ENCODE measurements around the gene RAI14.

The RAI14 gene

DNA sequence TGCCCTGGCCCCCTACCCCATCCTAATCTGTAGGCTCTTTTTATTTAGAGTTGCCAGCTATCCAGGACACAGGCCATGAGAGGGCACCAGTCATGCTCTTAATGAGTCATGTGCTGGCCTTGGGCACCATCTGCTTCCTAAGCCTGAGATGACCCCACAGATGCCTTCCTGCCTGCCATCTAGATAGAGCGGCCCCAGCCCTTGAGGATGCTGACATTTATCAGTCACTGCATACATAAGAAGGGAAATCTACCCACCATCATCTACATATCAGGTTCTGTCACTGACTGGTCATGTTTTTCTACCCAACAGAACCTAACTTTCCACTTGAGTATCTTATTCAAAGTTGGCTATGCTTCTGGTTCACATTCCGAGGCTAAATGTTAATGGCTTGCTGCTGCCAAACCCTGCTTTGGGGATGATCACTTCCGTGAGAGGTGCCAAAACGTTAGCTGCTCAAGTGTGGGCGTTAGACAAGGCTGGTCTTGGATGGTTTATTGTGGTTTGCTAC is 132.9 kb downstream of the RAI14 start:
- Histone ChIP-seq H3K4me3 (no peak overlapping the region), H3K27ac (peak overlapping the region in 1 of 2 donors; percentile 48)
- DNase-seq (ENCODE audit: low spot score): no peak
- TF ChIP-seq, protein P1, sequence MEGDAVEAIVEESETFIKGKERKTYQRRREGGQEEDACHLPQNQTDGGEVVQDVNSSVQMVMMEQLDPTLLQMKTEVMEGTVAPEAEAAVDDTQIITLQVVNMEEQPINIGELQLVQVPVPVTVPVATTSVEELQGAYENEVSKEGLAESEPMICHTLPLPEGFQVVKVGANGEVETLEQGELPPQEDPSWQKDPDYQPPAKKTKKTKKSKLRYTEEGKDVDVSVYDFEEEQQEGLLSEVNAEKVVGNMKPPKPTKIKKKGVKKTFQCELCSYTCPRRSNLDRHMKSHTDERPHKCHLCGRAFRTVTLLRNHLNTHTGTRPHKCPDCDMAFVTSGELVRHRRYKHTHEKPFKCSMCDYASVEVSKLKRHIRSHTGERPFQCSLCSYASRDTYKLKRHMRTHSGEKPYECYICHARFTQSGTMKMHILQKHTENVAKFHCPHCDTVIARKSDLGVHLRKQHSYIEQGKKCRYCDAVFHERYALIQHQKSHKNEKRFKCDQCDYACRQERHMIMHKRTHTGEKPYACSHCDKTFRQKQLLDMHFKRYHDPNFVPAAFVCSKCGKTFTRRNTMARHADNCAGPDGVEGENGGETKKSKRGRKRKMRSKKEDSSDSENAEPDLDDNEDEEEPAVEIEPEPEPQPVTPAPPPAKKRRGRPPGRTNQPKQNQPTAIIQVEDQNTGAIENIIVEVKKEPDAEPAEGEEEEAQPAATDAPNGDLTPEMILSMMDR (IDR thresholded peaks at IDR 0.05): no peak

DNA sequence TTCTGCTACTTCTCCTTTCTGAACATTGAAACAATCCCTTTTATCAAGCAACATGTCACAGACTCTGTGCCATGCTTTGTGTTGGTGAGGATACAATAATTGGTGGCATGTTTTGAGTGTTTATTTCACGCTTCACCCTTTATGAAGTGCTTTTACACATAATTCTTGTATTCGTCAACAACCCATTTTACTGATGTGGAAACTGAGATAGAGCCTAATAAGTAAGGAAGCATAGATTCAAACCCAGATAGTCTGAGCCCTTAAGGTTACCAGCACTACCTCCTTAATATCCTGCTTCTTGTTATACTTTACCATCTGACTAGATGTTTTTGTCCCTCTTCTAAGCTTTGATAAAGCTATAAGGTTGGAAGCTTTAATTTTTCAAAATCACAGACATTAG is 133.5 kb downstream of the RAI14 start:
- TF ChIP-seq, protein P1 (IDR thresholded peaks at IDR 0.05): no peak
- H3K4me3 ChIP-seq: no peak overlapping the region
- no peak for DNase-seq (ENCODE audit: low spot score)
- H3K27ac ChIP-seq: peak overlapping the region in 1 of 2 donors; percentile 48

DNA sequence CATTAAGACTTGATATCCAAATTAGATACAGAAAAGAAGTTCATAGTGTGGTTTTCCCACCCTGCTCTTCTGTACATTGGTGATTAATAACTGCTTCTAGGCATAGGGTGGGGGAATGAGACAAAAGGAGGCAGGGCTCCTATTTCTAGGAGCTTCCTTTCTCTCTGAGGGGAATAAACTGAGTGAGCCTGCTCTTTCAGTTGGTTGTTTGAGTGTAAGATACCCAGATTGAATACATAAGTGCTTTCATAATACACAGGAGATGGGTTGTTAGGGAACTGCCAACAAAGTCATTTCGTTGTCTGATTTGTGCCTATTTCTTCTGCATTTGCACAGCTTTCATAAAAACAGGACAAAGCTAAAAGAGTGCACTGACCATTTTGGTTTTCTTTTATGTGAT is 133.9 kb downstream of the RAI14 start:
- TF ChIP-seq, protein P1 (IDR thresholded peaks at IDR 0.05): no peak
- Histone ChIP-seq H3K4me3 (no peak overlapping the region), H3K27ac (no peak overlapping the region)
- DNase-seq (ENCODE audit: low spot score): no peak

DNA sequence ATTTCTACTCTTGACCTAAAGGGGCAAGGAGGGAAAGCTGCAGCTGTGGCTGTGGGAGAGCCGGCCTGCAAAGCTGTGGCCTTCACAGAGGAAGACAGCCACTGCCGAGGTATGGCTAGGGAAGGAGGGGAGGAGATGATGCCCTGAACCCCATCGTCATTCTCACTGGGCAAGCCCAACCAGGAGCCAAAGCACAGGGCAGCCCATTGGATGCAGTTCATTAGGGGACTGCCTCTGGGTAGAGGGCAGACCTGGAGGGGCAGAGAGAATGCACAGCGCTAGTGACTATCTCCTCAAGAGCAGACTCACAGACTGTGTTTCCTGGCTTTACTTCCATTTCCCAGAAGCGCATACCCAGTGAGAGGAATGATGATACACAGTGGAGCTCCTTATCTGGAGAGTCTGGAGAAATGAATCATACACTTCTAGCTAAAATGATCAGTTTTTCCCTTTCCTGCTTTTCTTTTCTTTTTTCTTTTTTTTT is 135.7 kb downstream of the RAI14 start:
- no peak overlapping the region for H3K4me3 ChIP-seq
- TF ChIP-seq, protein P1 (IDR thresholded peaks at IDR 0.05): no peak
- DNase-seq (ENCODE audit: low spot score): no peak
- no peak overlapping the region for H3K27ac ChIP-seq

DNA sequence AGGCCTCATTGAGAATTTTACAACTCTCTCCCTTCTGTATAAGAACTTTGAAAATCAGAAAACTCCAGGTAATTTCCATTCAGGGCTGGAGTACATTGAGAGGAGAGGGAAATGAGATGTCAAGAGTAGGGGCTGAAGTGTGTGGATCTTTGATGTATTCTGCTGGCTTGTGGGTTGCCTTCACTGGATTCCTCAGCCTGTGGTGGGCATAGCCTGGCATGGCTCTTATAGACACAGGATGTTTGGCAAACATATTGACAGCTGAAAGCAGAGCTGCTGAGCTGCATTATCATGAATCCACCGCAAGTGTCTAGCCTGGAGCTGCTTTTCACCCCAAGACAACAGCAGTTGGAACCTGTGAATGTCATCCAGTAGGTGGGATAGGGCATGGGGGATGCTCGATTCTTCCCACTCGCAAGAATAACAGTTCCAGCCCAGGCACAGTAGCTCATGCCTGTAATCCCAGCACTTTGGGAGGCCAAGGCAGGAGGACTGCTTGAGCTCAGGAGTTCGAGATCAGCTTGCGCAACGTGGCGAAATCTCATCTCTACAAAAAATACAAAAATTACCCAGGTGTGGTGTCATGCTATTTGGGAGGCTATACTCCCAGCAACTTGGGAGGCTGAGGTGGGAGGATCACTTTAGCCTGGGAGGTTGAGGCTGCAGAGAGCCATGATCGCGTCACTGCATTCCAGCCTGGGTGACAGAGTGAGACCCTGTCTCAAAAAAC is 146.9 kb downstream of the RAI14 start:
- Histone ChIP-seq H3K4me3 (no peak overlapping the region), H3K27ac (no peak overlapping the region)
- DNase-seq (ENCODE audit: low spot score): no peak
- TF ChIP-seq, protein P1 (IDR thresholded peaks at IDR 0.05): no peak

DNA sequence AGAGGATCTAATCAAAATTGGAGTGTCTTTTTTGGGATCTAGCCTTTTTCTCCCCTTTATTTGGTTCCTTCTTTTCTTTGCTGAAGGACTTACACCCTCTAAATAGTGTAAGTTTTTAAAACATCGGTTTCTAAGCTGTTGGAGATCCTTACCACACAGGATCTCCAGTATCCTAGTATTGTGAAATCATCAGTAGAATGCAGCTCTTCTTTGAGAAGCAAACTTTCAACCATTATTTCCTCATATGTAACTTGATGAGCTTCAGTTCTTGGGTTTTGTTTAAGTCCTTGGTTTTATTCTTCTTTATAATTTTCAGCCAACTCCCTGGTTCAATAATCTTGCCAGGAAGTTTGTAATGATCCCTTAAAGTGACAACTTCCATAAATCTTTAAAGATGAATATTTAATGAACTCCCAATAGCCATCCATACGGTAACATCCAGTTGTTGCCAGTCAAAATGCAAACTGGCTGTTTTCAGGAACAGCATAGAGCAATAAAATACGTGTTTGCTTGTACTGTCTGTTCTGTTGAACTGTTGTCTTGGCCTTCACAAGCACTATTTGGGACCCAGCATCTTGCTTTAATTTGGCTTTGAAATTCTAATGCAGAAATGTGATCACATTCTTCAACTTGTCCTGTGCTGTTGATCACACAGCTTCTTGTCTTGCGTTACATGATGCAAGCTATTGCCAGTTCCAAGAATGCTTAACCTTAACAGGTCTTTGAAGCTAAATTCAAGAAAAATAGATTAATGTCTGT is 148.0 kb downstream of the RAI14 start:
- TF ChIP-seq, protein P1 (IDR thresholded peaks at IDR 0.05): no peak
- no peak overlapping the region for H3K4me3 ChIP-seq
- H3K27ac ChIP-seq: no peak overlapping the region
- no peak for DNase-seq (ENCODE audit: low spot score)

Data from coronary artery (tissue), 2 donors.